BE2C (cell line): Measurements from ENCODE around the gene RTN3.

ENCODE experiments used
- DNase-seq: peaks from one replicate; pipeline ENCODE4 v3.0.0-alpha.2; 2020
- H3K27me3 ChIP-seq: fragments of 250-450 bp; sonication (Bioruptor Pico); 2 replicates; pipeline ENCODE4 v1.5.1; 2020; ENCODE audit warnings: mild to moderate bottlenecking
- H3K36me3 ChIP-seq: fragments of 250-450 bp; sonication (Bioruptor Pico); 2 replicates; pipeline ENCODE4 v1.5.1; 2020; ENCODE audit warnings: mild to moderate bottlenecking
- H3K4me1 ChIP-seq: fragments of 250-450 bp; sonication (Bioruptor Pico); 2 replicates; pipeline ENCODE4 v1.5.1; 2020
- H3K4me3 ChIP-seq: 2 replicates; pipeline ENCODE4 v1.5.1; 2011; ENCODE audit warnings: low read depth, low read length
- H3K9me3 ChIP-seq: fragments of 250-450 bp; sonication (Bioruptor Pico); 2 replicates; pipeline ENCODE4 v1.5.1; 2020
- TF ChIP-seq, protein P1 (sequence below): IDR thresholded peaks from 2 replicates; pipeline ENCODE4 v1.5.1; 2012; ENCODE audit warnings: mild to moderate bottlenecking, low read depth, low read length

Gene RTN3

GRCh38 chr11:63643205-63643604, 38.1 kb upstream of the RTN3 start:
- H3K4me3 ChIP-seq, result no peak overlapping the region
- DNase-seq, result no peak
- no peaks in the 10 kb centered on the region for H3K4me1 ChIP-seq
- no peaks in the 10 kb centered on the region for H3K9me3 ChIP-seq
- no peaks in the 10 kb centered on the region for H3K27me3 ChIP-seq
- TF ChIP-seq, protein P1, sequence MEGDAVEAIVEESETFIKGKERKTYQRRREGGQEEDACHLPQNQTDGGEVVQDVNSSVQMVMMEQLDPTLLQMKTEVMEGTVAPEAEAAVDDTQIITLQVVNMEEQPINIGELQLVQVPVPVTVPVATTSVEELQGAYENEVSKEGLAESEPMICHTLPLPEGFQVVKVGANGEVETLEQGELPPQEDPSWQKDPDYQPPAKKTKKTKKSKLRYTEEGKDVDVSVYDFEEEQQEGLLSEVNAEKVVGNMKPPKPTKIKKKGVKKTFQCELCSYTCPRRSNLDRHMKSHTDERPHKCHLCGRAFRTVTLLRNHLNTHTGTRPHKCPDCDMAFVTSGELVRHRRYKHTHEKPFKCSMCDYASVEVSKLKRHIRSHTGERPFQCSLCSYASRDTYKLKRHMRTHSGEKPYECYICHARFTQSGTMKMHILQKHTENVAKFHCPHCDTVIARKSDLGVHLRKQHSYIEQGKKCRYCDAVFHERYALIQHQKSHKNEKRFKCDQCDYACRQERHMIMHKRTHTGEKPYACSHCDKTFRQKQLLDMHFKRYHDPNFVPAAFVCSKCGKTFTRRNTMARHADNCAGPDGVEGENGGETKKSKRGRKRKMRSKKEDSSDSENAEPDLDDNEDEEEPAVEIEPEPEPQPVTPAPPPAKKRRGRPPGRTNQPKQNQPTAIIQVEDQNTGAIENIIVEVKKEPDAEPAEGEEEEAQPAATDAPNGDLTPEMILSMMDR, result no peak
- no peaks in the 10 kb centered on the region for H3K36me3 ChIP-seq

- Histone ChIP-seq H3K4me3 (no peak overlapping the region), H3K4me1 (no peaks in the 10 kb centered on the region), H3K36me3 (no peaks in the 10 kb centered on the region), H3K9me3 (no peaks in the 10 kb centered on the region), H3K27me3 (no peaks in the 10 kb centered on the region)
- TF ChIP-seq, protein P1, result no peak
- no peak for DNase-seq
Measured at GRCh38 chr11:63652671-63653070, 28.6 kb upstream of the RTN3 start.

GRCh38 chr11:63660972-63661371, 20.3 kb upstream of the RTN3 start:
- no peak for DNase-seq

DNA sequence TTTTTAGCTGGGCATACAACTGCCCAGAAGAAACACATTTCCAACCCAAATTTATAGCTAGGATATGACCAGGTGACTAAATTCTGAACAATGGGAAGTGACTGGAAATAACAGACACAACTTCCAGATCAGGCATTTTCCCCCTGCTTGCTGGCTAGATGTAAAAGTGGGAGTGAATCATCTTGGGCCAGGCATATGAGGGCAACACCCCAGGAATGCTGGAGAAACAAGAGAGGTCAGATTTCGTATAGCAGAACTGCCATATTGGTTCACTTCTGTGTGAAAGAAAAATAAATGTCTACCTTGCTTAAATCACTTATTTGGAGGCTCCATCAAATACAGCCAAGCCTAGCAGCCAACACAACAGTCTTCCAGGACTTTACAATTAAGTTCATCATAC, 17.5 kb upstream of the RTN3 start:
- Histone ChIP-seq H3K9me3 (no peaks in the 10 kb centered on the region), H3K4me1 (no peaks in the 10 kb centered on the region), H3K27me3 (no peaks in the 10 kb centered on the region), H3K4me3 (no peak overlapping the region), H3K36me3 (no peaks in the 10 kb centered on the region)
- no peak for DNase-seq
- TF ChIP-seq, protein P1, result no peak

More at GRCh38 chr11:63660972-63661371, 20.3 kb upstream of the RTN3 start:
- Histone ChIP-seq H3K4me3 (no peak overlapping the region), H3K27me3 (no peaks in the 10 kb centered on the region), H3K36me3 (no peaks in the 10 kb centered on the region), H3K4me1 (no peaks in the 10 kb centered on the region), H3K9me3 (no peaks in the 10 kb centered on the region)
- TF ChIP-seq, protein P1, result no peak

GRCh38 chr11:63666874-63667273, 14.4 kb upstream of the RTN3 start:
- TF ChIP-seq, protein P1, result no peak
- no peak for DNase-seq
- no peaks in the 10 kb centered on the region for H3K9me3 ChIP-seq
- H3K4me1 ChIP-seq, result no peaks in the 10 kb centered on the region
- H3K36me3 ChIP-seq, result no peaks in the 10 kb centered on the region
- no peaks in the 10 kb centered on the region for H3K27me3 ChIP-seq
- H3K4me3 ChIP-seq, result no peak overlapping the region

DNA sequence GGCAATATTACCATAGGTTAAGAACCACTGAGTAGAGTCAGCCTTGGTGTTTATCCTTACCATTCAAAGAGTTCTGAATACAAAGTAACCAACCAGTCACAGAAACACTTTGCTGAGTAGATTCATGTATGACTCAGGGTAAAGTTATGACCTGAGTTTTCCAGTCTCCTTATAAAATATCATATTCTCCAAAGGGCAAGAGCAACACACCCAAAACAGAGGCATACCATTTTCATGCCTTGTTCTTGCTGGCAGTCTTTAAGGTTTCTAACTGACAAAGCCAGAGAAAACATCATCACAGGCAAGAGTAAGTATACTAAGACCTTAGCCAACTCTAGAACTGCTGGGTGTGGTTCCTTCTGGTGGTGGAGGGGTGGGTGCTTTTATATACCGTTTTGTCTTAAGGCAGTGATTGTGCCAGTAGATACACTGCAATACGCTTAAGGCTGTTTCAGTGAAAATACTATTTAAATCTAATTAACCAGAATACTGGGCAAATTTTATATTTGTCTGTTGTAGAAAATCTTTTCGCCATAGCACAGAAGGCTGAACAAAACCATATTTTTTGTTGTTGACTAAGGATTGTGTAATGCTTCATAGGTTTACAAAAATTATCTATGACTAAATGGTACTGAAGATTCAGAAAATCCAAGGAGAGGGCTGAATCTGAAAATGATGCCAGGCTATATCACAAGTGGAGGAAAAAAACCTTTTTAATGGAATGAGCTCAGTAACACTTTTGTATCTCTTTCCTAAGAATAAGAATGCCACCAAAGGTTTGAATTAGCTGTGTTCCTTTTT, 13.1 kb upstream of the RTN3 start:
- no peaks in the 10 kb centered on the region for H3K36me3 ChIP-seq
- no peak overlapping the region for H3K4me3 ChIP-seq
- TF ChIP-seq, protein P1, result no peak
- no peaks in the 10 kb centered on the region for H3K9me3 ChIP-seq
- no peaks in the 10 kb centered on the region for H3K4me1 ChIP-seq
- H3K27me3 ChIP-seq, result no peaks in the 10 kb centered on the region
- no peak for DNase-seq
